Peyer's patch (tissue), 4 donors: Measurements from ENCODE around the gene TMEM132C. TPM values are rescaled to one million over a fixed set of nuclear protein-coding genes. Genes with fewer than 3 reads are reported as not detected.

Experiments
- DNase-seq, 3 donors: peaks; one replicate each; pipeline ENCODE4 v3.0.0-alpha.2; 2017 to 2019
- H3K27ac ChIP-seq, 4 donors: fragments of 200-600 bp; sonication (generic); one replicate each; pipeline ENCODE4 v1.5.1; 2016 to 2019
- H3K27me3 ChIP-seq, 2 donors: fragments of 200-600 bp; sonication (generic); one replicate each; pipeline ENCODE4 v1.5.1; 2019
- H3K36me3 ChIP-seq, 3 donors: fragments of 200-600 bp; sonication (generic); one replicate each; pipeline ENCODE4 v1.5.1; 2016 to 2019
- H3K4me1 ChIP-seq, 4 donors: fragments of 200-600 bp; sonication (generic); one replicate each; pipeline ENCODE4 v1.5.1; 2016 to 2019
- H3K4me3 ChIP-seq, 4 donors: fragments of 200-600 bp; sonication (generic); 1 replicate in 3 of 4; 2 replicates in 1 of 4; pipeline ENCODE4 v1.5.1; 2016 to 2019; ENCODE audit warnings: mild to moderate bottlenecking in 1 of 4
- H3K9me3 ChIP-seq, 4 donors: fragments of 200-600 bp; sonication (generic); one replicate each; pipeline ENCODE4 v1.5.1; 2016 to 2019; ENCODE audit warnings: mild to moderate bottlenecking in 1 of 4
- POLR2A ChIP-seq, 2 donors: fragments of 450-650 bp; IDR thresholded peaks; one replicate each; pipeline ENCODE4 v1.5.1; 2017; ENCODE audit warnings: antibody characterized with exemption in 2 of 2, mild to moderate bottlenecking in 2 of 2, moderate library complexity in 2 of 2
- total RNA-seq, 4 donors: library from RNA; depleted of rRNA; stranded (reverse); fragments of >200 nt; gene quantifications; one replicate each; pipeline ENCODE4 v1.1.0, GENCODE V29; 2016
- TF ChIP-seq, protein P1 (sequence below), 6 experiments: fragments of 450-650 bp in 4 of 6; fragments of 200-600 bp in 2 of 6; sonication (generic) in 1 of 6; IDR thresholded peaks; one replicate each; pipeline ENCODE4 v1.5.1; 2017 to 2019; ENCODE audit warnings: antibody characterized with exemption in 6 of 6, mild to moderate bottlenecking in 3 of 6, moderate library complexity in 1 of 6

Gene TMEM132C
- total RNA-seq, 4 donors from 2014 or later = 0.88 to 5.0 (median 2.0) TPM

GRCh38 chr12:128510511-128510910 is 243.5 kb downstream of the TMEM132C start:
- H3K36me3 ChIP-seq = no peaks in the 10 kb centered on the region
- no peak for DNase-seq
- no peak overlapping the region for H3K4me3 ChIP-seq
- H3K27me3 ChIP-seq = no peaks in the 10 kb centered on the region
- H3K4me1 ChIP-seq = no peaks in the 10 kb centered on the region
- no peak overlapping the region for H3K27ac ChIP-seq
- no peaks in the 10 kb centered on the region for H3K9me3 ChIP-seq
- TF ChIP-seq, protein P1, sequence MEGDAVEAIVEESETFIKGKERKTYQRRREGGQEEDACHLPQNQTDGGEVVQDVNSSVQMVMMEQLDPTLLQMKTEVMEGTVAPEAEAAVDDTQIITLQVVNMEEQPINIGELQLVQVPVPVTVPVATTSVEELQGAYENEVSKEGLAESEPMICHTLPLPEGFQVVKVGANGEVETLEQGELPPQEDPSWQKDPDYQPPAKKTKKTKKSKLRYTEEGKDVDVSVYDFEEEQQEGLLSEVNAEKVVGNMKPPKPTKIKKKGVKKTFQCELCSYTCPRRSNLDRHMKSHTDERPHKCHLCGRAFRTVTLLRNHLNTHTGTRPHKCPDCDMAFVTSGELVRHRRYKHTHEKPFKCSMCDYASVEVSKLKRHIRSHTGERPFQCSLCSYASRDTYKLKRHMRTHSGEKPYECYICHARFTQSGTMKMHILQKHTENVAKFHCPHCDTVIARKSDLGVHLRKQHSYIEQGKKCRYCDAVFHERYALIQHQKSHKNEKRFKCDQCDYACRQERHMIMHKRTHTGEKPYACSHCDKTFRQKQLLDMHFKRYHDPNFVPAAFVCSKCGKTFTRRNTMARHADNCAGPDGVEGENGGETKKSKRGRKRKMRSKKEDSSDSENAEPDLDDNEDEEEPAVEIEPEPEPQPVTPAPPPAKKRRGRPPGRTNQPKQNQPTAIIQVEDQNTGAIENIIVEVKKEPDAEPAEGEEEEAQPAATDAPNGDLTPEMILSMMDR (IDR thresholded peaks at IDR 0.05) = no peak
- no peak for TF ChIP-seq POLR2A (IDR thresholded peaks at IDR 0.05)

DNA sequence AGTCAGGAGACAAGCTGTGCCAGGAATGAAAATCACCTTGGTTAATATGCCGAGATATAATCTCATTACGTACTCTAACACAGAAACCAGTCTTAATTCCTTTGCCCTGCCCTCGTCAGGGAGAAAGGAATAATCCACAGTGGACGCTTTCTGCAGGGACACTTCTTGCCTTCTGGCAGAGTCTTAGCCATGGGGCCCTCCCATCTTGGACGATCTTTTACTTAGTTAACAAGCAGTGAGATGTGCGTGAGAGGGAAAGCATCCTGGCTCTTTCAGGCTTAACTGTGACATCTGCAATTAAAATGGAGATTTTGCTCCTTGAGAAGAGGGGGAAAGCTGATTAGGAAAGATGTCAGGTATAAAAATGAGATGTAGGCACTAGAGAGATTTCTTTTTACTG is 246.4 kb downstream of the TMEM132C start:
- H3K9me3 ChIP-seq = no peaks in the 10 kb centered on the region
- no peaks in the 10 kb centered on the region for H3K4me1 ChIP-seq
- no peak overlapping the region for H3K27ac ChIP-seq
- no peak overlapping the region for H3K4me3 ChIP-seq
- H3K27me3 ChIP-seq = no peaks in the 10 kb centered on the region
- H3K36me3 ChIP-seq = no peaks in the 10 kb centered on the region
- DNase-seq = no peak
- TF ChIP-seq, protein P1 (IDR thresholded peaks at IDR 0.05) = no peak
- no peak for TF ChIP-seq POLR2A (IDR thresholded peaks at IDR 0.05)

DNA sequence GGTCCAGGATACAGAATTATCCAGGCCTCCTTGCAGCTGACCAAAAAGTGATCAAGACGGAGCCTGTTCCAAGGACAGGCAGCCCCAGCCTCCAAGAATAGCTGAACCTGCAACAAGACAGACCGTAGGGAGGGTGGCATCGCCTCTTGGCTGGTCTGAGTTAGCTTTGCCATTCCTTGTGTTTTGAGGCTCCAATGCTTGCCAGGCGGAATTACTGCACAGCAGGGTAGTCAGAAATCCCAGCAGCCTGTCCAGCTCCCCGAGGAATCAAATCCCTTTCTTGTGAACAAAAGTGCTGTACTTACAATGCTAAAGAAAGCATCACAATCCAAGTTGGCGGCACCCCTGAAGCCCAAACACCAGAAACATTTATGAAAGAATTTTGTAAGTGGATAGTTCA is 246.9 kb downstream of the TMEM132C start:
- H3K4me1 ChIP-seq = no peaks in the 10 kb centered on the region
- TF ChIP-seq POLR2A (IDR thresholded peaks at IDR 0.05) = no peak
- TF ChIP-seq, protein P1 (IDR thresholded peaks at IDR 0.05) = no peak
- H3K36me3 ChIP-seq = no peaks in the 10 kb centered on the region
- no peak overlapping the region for H3K4me3 ChIP-seq
- no peaks in the 10 kb centered on the region for H3K9me3 ChIP-seq
- H3K27me3 ChIP-seq = no peaks in the 10 kb centered on the region
- no peak overlapping the region for H3K27ac ChIP-seq
- DNase-seq = no peak

DNA sequence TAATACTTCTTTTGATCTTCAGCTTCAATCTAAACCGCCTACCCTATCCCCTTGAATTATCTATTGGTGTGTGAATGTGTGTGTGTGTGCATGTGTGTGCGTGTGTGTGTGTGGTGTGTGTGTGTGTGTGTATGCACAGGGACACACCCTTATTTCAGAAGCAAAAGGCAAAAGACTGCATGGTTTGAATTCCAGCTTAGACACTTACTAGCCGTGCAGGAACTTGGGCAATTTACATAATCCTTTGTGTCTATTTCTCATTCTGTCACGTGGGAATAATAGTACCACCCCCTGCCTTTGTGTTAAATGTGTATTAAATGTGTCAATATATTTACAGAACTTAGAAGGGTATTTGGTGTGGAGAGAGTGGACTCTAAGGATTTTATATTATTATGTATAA is 251.7 kb downstream of the TMEM132C start:
- no peaks in the 10 kb centered on the region for H3K4me1 ChIP-seq
- H3K4me3 ChIP-seq = no peak overlapping the region
- TF ChIP-seq, protein P1 (IDR thresholded peaks at IDR 0.05) = no peak
- no peak for TF ChIP-seq POLR2A (IDR thresholded peaks at IDR 0.05)
- H3K36me3 ChIP-seq = no peaks in the 10 kb centered on the region
- no peak for DNase-seq
- no peaks in the 10 kb centered on the region for H3K9me3 ChIP-seq
- no peak overlapping the region for H3K27ac ChIP-seq
- H3K27me3 ChIP-seq = no peaks in the 10 kb centered on the region

- TF ChIP-seq POLR2A (IDR thresholded peaks at IDR 0.05) = no peak
- TF ChIP-seq, protein P1 (IDR thresholded peaks at IDR 0.05) = no peak
- DNase-seq = no peak
- no peaks in the 10 kb centered on the region for H3K36me3 ChIP-seq
These were observed 252.5 kb downstream of the TMEM132C start for GRCh38 chr12:128519426-128519825.

GRCh38 chr12:128521981-128522380 is 255.0 kb downstream of the TMEM132C start:
- DNase-seq = no peak
- H3K4me3 ChIP-seq = no peak overlapping the region
- H3K9me3 ChIP-seq = no peaks in the 10 kb centered on the region
- no peaks in the 10 kb centered on the region for H3K36me3 ChIP-seq
- H3K27ac ChIP-seq = no peak overlapping the region
- H3K4me1 ChIP-seq = no peaks in the 10 kb centered on the region
- no peak for TF ChIP-seq POLR2A (IDR thresholded peaks at IDR 0.05)
- TF ChIP-seq, protein P1 (IDR thresholded peaks at IDR 0.05) = no peak
- no peaks in the 10 kb centered on the region for H3K27me3 ChIP-seq

More at GRCh38 chr12:128519426-128519825, 252.5 kb downstream of the TMEM132C start:
- Histone ChIP-seq H3K27ac (no peak overlapping the region), H3K4me3 (no peak overlapping the region), H3K27me3 (no peaks in the 10 kb centered on the region), H3K9me3 (no peaks in the 10 kb centered on the region), H3K4me1 (no peaks in the 10 kb centered on the region)
